OCI-LY1 (cell line): ENCODE results near the gene TLX3.

Experiments
- H2AFZ ChIP-seq: fragments of 200-600 bp; sonication (generic), shearing (Covaris generic); 2 replicates; pipeline ENCODE4 v1.6.0; 2014; ENCODE audit warnings: antibody characterized with exemption, mild to moderate bottlenecking, low read length
- H3F3A ChIP-seq: fragments of 200-600 bp; sonication (generic), shearing (Covaris generic); 2 replicates; pipeline ENCODE4 v1.6.0; 2014; ENCODE audit warnings: mild to moderate bottlenecking, antibody characterized with exemption, low read length, moderate library complexity; ENCODE audit not compliant: insufficient read depth
- H3K27ac ChIP-seq: fragments of 200-600 bp; sonication (generic); 2 replicates; pipeline ENCODE4 v1.5.1; 2014; ENCODE audit warnings: low read length, mixed run types, mild to moderate bottlenecking, low read depth; ENCODE audit not compliant: poor library complexity, severe bottlenecking
- H3K27me3 ChIP-seq: fragments of 200-600 bp; sonication (generic); 2 replicates; pipeline ENCODE4 v1.6.0; 2014; ENCODE audit warnings: antibody characterized with exemption, mild to moderate bottlenecking, low read length, moderate library complexity; ENCODE audit not compliant: insufficient read depth
- H3K36me3 ChIP-seq: fragments of 200-600 bp; sonication (generic); 2 replicates; pipeline ENCODE4 v1.6.1; 2014; ENCODE audit warnings: mild to moderate bottlenecking, antibody characterized with exemption, low read length, moderate library complexity, mixed read lengths; ENCODE audit not compliant: insufficient read depth
- H3K4me1 ChIP-seq: fragments of 200-600 bp; sonication (generic); 2 replicates; pipeline ENCODE4 v1.5.1; 2014; ENCODE audit warnings: mild to moderate bottlenecking, low read length, moderate library complexity; ENCODE audit not compliant: insufficient read depth, severe bottlenecking
- H3K4me2 ChIP-seq: fragments of 200-600 bp; sonication (generic), shearing (Covaris generic); 2 replicates; pipeline ENCODE4 v1.6.1; 2014; ENCODE audit warnings: low read length
- H3K4me3 ChIP-seq: fragments of 200-600 bp; sonication (generic); 2 replicates; pipeline ENCODE4 v1.5.1; 2014; ENCODE audit warnings: low read length, low read depth, mild to moderate bottlenecking, mixed read lengths; ENCODE audit not compliant: poor library complexity, severe bottlenecking
- H3K79me2 ChIP-seq: fragments of 200-600 bp; shearing (Covaris generic); 2 replicates; pipeline ENCODE4 v1.6.1; 2016; ENCODE audit warnings: mixed run types, low read length, mixed read lengths; ENCODE audit not compliant: insufficient read depth
- H3K9ac ChIP-seq: fragments of 200-600 bp; sonication (generic), shearing (Covaris generic); 2 replicates; pipeline ENCODE4 v1.6.1; 2014; ENCODE audit warnings: mild to moderate bottlenecking, low read length, mixed read lengths
- H3K9me2 ChIP-seq: fragments of 200-600 bp; sonication (generic), shearing (Covaris generic); 2 replicates; pipeline ENCODE4 v1.6.1; 2014; ENCODE audit warnings: low read depth, mild to moderate bottlenecking, low read length, mixed read lengths
- H3K9me3 ChIP-seq: fragments of 200-600 bp; shearing (Covaris generic); 2 replicates; pipeline ENCODE4 v1.6.1; 2014; ENCODE audit warnings: low read length, mixed read lengths
- H4K20me1 ChIP-seq: fragments of 200-600 bp; sonication (generic), shearing (Covaris generic); 2 replicates; pipeline ENCODE4 v1.6.0; 2016; ENCODE audit warnings: mild to moderate bottlenecking, low read length; ENCODE audit not compliant: insufficient read depth
- EZH2 ChIP-seq: fragments of 200-600 bp; sonication (generic), shearing (Covaris generic); IDR thresholded peaks from 2 replicates; pipeline ENCODE4 v1.8.0; 2017; ENCODE audit warnings: borderline replicate concordance, mixed run types, mild to moderate bottlenecking, antibody characterized with exemption, low read length, moderate library complexity, mixed read lengths
- TF ChIP-seq, protein P1 (sequence below): fragments of 200-600 bp; sonication (generic), shearing (Covaris generic); IDR thresholded peaks from 2 replicates; pipeline ENCODE4 v1.5.1; 2017; ENCODE audit warnings: mild to moderate bottlenecking, antibody characterized with exemption, low read length, moderate library complexity, mixed read lengths

The TLX3 gene

DNA sequence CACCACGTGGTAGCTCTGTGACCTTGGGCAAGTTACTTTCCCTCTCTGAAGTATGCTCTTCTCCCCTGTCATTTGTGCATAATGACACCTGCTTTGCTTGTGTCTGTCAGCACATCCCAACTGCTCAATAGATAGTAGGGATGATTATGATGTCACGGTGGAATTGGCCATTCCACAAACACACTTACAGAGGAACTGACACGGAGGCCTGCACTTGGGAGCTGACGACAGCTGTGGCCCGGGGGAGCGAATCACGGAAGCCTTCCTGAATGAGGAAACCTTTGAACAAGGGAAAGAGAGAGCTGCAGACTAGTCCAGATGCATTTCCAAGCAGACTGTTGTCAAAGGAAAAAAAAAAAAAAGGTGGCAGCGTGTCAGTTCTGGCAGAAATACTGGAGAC lies 21.0 kb downstream of the TLX3 start:
- Histone ChIP-seq H3K36me3 (no peaks in the 10 kb centered on the region), H2AFZ (no peak overlapping the region), H3K79me2 (no peaks in the 10 kb centered on the region), H4K20me1 (no peaks in the 10 kb centered on the region), H3F3A (no peaks in the 10 kb centered on the region), H3K27me3 (no peaks in the 10 kb centered on the region; the same call in 1 of the 2 replicates), H3K4me2 (no peak overlapping the region), H3K9me2 (no peaks in the 10 kb centered on the region), H3K9me3 (no peaks in the 10 kb centered on the region), H3K4me1 (no peaks in the 10 kb centered on the region), H3K27ac (no peak overlapping the region), H3K4me3 (no peak overlapping the region), H3K9ac (no peak overlapping the region)
- TF ChIP-seq, protein P1, sequence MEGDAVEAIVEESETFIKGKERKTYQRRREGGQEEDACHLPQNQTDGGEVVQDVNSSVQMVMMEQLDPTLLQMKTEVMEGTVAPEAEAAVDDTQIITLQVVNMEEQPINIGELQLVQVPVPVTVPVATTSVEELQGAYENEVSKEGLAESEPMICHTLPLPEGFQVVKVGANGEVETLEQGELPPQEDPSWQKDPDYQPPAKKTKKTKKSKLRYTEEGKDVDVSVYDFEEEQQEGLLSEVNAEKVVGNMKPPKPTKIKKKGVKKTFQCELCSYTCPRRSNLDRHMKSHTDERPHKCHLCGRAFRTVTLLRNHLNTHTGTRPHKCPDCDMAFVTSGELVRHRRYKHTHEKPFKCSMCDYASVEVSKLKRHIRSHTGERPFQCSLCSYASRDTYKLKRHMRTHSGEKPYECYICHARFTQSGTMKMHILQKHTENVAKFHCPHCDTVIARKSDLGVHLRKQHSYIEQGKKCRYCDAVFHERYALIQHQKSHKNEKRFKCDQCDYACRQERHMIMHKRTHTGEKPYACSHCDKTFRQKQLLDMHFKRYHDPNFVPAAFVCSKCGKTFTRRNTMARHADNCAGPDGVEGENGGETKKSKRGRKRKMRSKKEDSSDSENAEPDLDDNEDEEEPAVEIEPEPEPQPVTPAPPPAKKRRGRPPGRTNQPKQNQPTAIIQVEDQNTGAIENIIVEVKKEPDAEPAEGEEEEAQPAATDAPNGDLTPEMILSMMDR, result no peak
- TF ChIP-seq EZH2, result no peak

DNA sequence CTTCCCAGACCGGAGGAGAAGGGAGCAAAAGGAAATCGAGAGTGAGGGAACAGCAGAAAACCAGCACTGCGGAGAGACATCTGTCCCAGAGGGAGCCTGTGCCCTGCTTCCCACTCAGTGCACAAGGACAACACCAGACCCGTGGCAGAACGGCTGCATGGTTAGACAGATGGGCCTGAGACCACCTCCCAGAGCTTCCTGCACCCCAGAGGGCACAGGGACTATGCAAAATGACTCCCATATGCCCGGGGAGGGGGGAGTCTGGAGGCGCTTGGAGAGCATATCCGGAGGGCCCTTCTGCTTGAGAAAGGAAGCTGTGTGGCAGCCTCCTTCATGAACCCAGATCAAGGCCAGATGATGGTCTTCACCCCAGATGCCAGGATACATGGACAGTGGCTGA lies 26.6 kb downstream of the TLX3 start:
- Histone ChIP-seq H3K9me3 (no peaks in the 10 kb centered on the region), H3F3A (no peaks in the 10 kb centered on the region), H4K20me1 (no peaks in the 10 kb centered on the region)

DNA sequence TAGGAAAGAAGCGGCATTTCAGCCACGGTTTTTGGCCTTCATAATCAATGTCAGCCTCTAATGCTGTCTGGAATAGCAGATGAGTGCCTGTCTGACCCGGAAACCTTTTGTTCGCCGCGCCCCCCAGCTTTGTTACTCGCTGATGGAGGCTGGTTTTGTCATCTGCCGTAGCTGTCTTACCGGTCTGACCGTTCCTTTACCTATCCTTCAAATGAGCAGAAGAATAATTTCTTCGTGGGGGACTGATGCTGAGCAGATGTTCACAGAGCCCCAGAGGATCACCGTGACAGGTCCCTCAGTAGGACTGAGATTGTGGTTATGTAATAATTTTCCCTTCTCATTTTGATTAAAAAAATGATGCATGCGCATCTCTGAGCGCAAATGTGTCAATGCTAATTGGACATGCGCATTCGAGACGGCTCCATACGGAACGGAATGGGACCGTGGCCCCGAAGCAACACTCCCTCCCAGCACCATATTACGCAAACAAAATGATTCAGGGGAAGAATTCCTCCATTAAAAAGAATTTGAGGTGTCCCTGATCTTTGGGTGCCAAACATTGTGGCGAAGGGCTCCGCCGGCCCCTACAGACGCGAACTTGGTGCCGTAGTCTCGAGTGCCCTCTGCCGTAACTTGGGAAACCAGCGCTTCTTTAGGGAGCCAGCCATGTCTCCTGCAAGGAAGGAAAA lies 27.6 kb downstream of the TLX3 start:
- Histone ChIP-seq H3K27ac (no peak overlapping the region), H3K4me2 (no peak overlapping the region)

More for the DNA sequence above, 26.6 kb downstream of the TLX3 start:
- TF ChIP-seq EZH2, result no peak
- TF ChIP-seq, protein P1, result no peak
- Histone ChIP-seq H3K9ac (no peak overlapping the region), H2AFZ (no peak overlapping the region), H3K27ac (no peak overlapping the region), H3K4me3 (no peak overlapping the region), H3K4me1 (no peaks in the 10 kb centered on the region), H3K9me2 (no peaks in the 10 kb centered on the region), H3K79me2 (no peaks in the 10 kb centered on the region), H3K36me3 (no peaks in the 10 kb centered on the region), H3K4me2 (no peak overlapping the region), H3K27me3 (no peaks in the 10 kb centered on the region)

More for the DNA sequence above, 27.6 kb downstream of the TLX3 start:
- H3K27me3 ChIP-seq, result no peaks in the 10 kb centered on the region
- H3K79me2 ChIP-seq, result no peaks in the 10 kb centered on the region
- no peaks in the 10 kb centered on the region for H3F3A ChIP-seq
- TF ChIP-seq, protein P1, result no peak
- no peak for TF ChIP-seq EZH2
- no peaks in the 10 kb centered on the region for H4K20me1 ChIP-seq
- no peaks in the 10 kb centered on the region for H3K4me1 ChIP-seq
- no peak overlapping the region for H2AFZ ChIP-seq
- H3K9ac ChIP-seq, result no peak overlapping the region
- no peak overlapping the region for H3K4me3 ChIP-seq
- H3K36me3 ChIP-seq, result no peaks in the 10 kb centered on the region
- H3K9me3 ChIP-seq, result no peaks in the 10 kb centered on the region
- H3K9me2 ChIP-seq, result no peaks in the 10 kb centered on the region
